GM18870 (cell line): Measurements from ENCODE around the gene SZT2.

Experiments used
- ATAC-seq: cut with Tn5 transposase; IDR thresholded peaks from one replicate; pipeline ENCODE4 v1.9.1; 2021; ENCODE audit warnings: moderate library complexity; ENCODE audit not compliant: unreplicated experiment

Gene SZT2

GRCh38 chr1:43389326-43390313 lies at the start of gene SZT2, which contains the start of gene MED8:
TSS of gene SZT2 (plus strand) at chr1:43389899. CDS start at chr1:43389969, 70 bp downstream.
TSS of gene MED8 (minus strand) at chr1:43389800. CDS start at chr1:43389764, 36 bp downstream.
- peak; percentile 72 for ATAC-seq

- no peak for ATAC-seq
Observed at GRCh38 chr1:43340559-43340958, 49.1 kb upstream of the SZT2 start.

- no peak for ATAC-seq
Observed at GRCh38 chr1:43344267-43344850, 45.3 kb upstream of the SZT2 start.

- no peak for ATAC-seq
Observed at GRCh38 chr1:43345120-43345519, 44.6 kb upstream of the SZT2 start.

- ATAC-seq: no peak
Observed at GRCh38 chr1:43346636-43347035, 43.1 kb upstream of the SZT2 start.

GRCh38 chr1:43348343-43348808 lies 41.3 kb upstream of the SZT2 start:
- ATAC-seq: no peak

- ATAC-seq: no peak
Observed at GRCh38 chr1:43348809-43349593, 40.7 kb upstream of the SZT2 start.

- ATAC-seq: no peak
Observed at GRCh38 chr1:43349594-43350306, 39.9 kb upstream of the SZT2 start.

GRCh38 chr1:43350976-43351375 lies 38.7 kb upstream of the SZT2 start:
- ATAC-seq: no peak

- ATAC-seq: no peak
Observed at GRCh38 chr1:43351421-43352350, 38.0 kb upstream of the SZT2 start.

GRCh38 chr1:43352351-43352705 lies 37.4 kb upstream of the SZT2 start:
- no peak for ATAC-seq

- no peak for ATAC-seq
Observed at GRCh38 chr1:43352881-43353280, 36.8 kb upstream of the SZT2 start.

GRCh38 chr1:43354471-43354870 lies 35.2 kb upstream of the SZT2 start:
- no peak for ATAC-seq

GRCh38 chr1:43354936-43355335 lies 34.8 kb upstream of the SZT2 start:
- no peak for ATAC-seq

- ATAC-seq: no peak
Observed at GRCh38 chr1:43357251-43357650, 32.4 kb upstream of the SZT2 start.

- peak; percentile 6 for ATAC-seq
Observed at GRCh38 chr1:43358121-43358745, 31.5 kb upstream of the SZT2 start.

GRCh38 chr1:43358746-43359693 lies 30.7 kb upstream of the SZT2 start, which contains the start of gene CDC20:
TSS of gene CDC20 (plus strand) at chr1:43358981. CDS start at chr1:43359216, 235 bp downstream.
- peak; percentile 90 for ATAC-seq

- ATAC-seq: no peak
Observed at GRCh38 chr1:43359696-43360095, 30.0 kb upstream of the SZT2 start.
